Smooth muscle cell (in vitro differentiated cells): Measurements from ENCODE around the gene SMIM36. TPM values are rescaled to one million over a fixed set of nuclear protein-coding genes. Genes with fewer than 3 reads are reported as not detected.

ENCODE experiments used
- DNase-seq: peaks from one replicate; lab custom pipeline; 2025; ENCODE audit not compliant: unreplicated experiment; lab: John Stamatoyannopoulos, UW
- H2AFZ ChIP-seq: fragments of 200-600 bp; sonication (generic); 2 replicates; pipeline ENCODE4 v1.6.0; 2016; ENCODE audit warnings: antibody characterized with exemption, low read depth, mild to moderate bottlenecking
- H3F3A ChIP-seq: fragments of 200-600 bp; sonication (generic); 2 replicates; pipeline ENCODE4 v1.6.0; 2017; ENCODE audit warnings: antibody characterized with exemption, low read depth
- H3K27ac ChIP-seq: fragments of 200-600 bp; sonication (generic); 2 replicates; pipeline ENCODE4 v1.5.1; 2016; ENCODE audit warnings: low read depth, mild to moderate bottlenecking
- H3K27me3 ChIP-seq: fragments of 200-600 bp; sonication (generic); 2 replicates; pipeline ENCODE4 v1.6.1; 2016; ENCODE audit warnings: low read depth, mild to moderate bottlenecking
- H3K36me3 ChIP-seq: fragments of 200-600 bp; sonication (generic); 2 replicates; pipeline ENCODE4 v1.5.1; 2016; ENCODE audit warnings: low read depth
- H3K4me1 ChIP-seq: fragments of 200-600 bp; sonication (generic); 2 replicates; pipeline ENCODE4 v1.5.1; 2016; ENCODE audit warnings: low read depth
- H3K4me2 ChIP-seq: fragments of 200-600 bp; sonication (generic); 2 replicates; pipeline ENCODE4 v1.6.0; 2016; ENCODE audit warnings: mild to moderate bottlenecking
- H3K4me3 ChIP-seq: fragments of 200-600 bp; sonication (generic); 2 replicates; pipeline ENCODE4 v1.5.1; 2016; ENCODE audit warnings: mild to moderate bottlenecking
- H3K79me2 ChIP-seq: fragments of 200-600 bp; sonication (generic); 2 replicates; pipeline ENCODE4 v1.6.0; 2016; ENCODE audit warnings: low read depth, mild to moderate bottlenecking
- H3K9ac ChIP-seq: fragments of 200-600 bp; sonication (generic); 2 replicates; pipeline ENCODE4 v1.6.0; 2016; ENCODE audit warnings: low read depth
- H3K9me3 ChIP-seq: fragments of 200-600 bp; sonication (generic); replicated peaks from 2 replicates; pipeline ENCODE4 v1.5.1; 2016; ENCODE audit warnings: low read depth
- H4K20me1 ChIP-seq: fragments of 200-600 bp; sonication (generic); 2 replicates; pipeline ENCODE4 v1.6.0; 2016; ENCODE audit warnings: low read depth
- CTCF ChIP-seq: fragments of 200-600 bp; sonication (generic); IDR thresholded peaks from 2 replicates; pipeline ENCODE4 v1.5.1; 2017; ENCODE audit warnings: borderline replicate concordance, mild to moderate bottlenecking, antibody characterized with exemption; ENCODE audit not compliant: insufficient read depth, poor library complexity, severe bottlenecking
- WGBS: methylation state at CpG from one replicate; pipeline ENCODE4 v1.1.7; 2016; ENCODE audit warnings: low lambda C conversion rate; 5-methylcytosine and 5-hydroxymethylcytosine counted together
- polyA plus RNA-seq: library from polyadenylated mRNA; unstranded; fragments of >200 nt; fragmentation: Nextera tagmentation; extraction: Ambion mirVana; gene quantifications from 2 replicates; pipeline ENCODE4 v1.2.1, GENCODE V29; 2016
- total RNA-seq: library from RNA; depleted of rRNA; stranded (reverse); fragments of >200 nt; gene quantifications from 2 replicates; pipeline ENCODE4 v1.2.3, GENCODE V29; 2014

The SMIM36 gene
- total and polyA plus RNA-seq, 2 experiments from 2014 or later = not detected

GRCh38 chr17:55410722-55411462, 100.4 kb downstream of the SMIM36 start:
- WGBS = 98% methylated on average over 5 of the region's 5 CpGs
- no peak for DNase-seq
- H3K36me3 ChIP-seq = peaks cover 26% of the 10 kb centered on the region

GRCh38 chr17:55409030-55409800, 102.0 kb downstream of the SMIM36 start:
- Histone ChIP-seq H4K20me1 (no peaks in the 10 kb centered on the region), H3K27me3 (no peaks in the 10 kb centered on the region), H3K4me3 (no peak overlapping the region), H3K27ac (no peak overlapping the region), H3K9me3 (no peaks in the 10 kb centered on the region), H3K79me2 (no peaks in the 10 kb centered on the region), H3F3A (no peaks in the 10 kb centered on the region), H3K4me2 (no peak overlapping the region), H3K9ac (no peak overlapping the region), H3K4me1 (no peaks in the 10 kb centered on the region), H2AFZ (no peak overlapping the region), H3K36me3 (peaks cover 26% of the 10 kb centered on the region)
- DNase-seq = no peak
- TF ChIP-seq CTCF = no peak
- WGBS = 98% methylated on average over 4 of the region's 4 CpGs

More at GRCh38 chr17:55410722-55411462, 100.4 kb downstream of the SMIM36 start:
- H3K4me2 ChIP-seq = no peak overlapping the region
- no peaks in the 10 kb centered on the region for H3K4me1 ChIP-seq
- no peak overlapping the region for H2AFZ ChIP-seq
- peaks cover 6% of the 10 kb centered on the region for H3K79me2 ChIP-seq
- no peak for TF ChIP-seq CTCF
- no peaks in the 10 kb centered on the region for H3F3A ChIP-seq
- no peak overlapping the region for H3K4me3 ChIP-seq
- no peak overlapping the region for H3K27ac ChIP-seq
- no peaks in the 10 kb centered on the region for H3K9me3 ChIP-seq
- H3K9ac ChIP-seq = no peak overlapping the region
- no peaks in the 10 kb centered on the region for H3K27me3 ChIP-seq
- peaks cover 5% of the 10 kb centered on the region for H4K20me1 ChIP-seq

GRCh38 chr17:55407641-55408566, 103.3 kb downstream of the SMIM36 start:
- H3K36me3 ChIP-seq = peaks cover 26% of the 10 kb centered on the region
- H4K20me1 ChIP-seq = no peaks in the 10 kb centered on the region
- H3F3A ChIP-seq = no peaks in the 10 kb centered on the region
- no peaks in the 10 kb centered on the region for H3K27me3 ChIP-seq
- no peak overlapping the region for H2AFZ ChIP-seq
- no peak for TF ChIP-seq CTCF
- H3K4me1 ChIP-seq = no peaks in the 10 kb centered on the region
- H3K27ac ChIP-seq = no peak overlapping the region
- WGBS = 87% methylated on average over 5 of the region's 5 CpGs
- H3K4me3 ChIP-seq = no peak overlapping the region
- H3K4me2 ChIP-seq = no peak overlapping the region
- no peak overlapping the region for H3K9ac ChIP-seq
- no peak for DNase-seq
- no peaks in the 10 kb centered on the region for H3K79me2 ChIP-seq
- H3K9me3 ChIP-seq = no peaks in the 10 kb centered on the region
